Lower leg skin (tissue), 3 donors: ENCODE data around the gene ELOVL5.

Source experiments
- POLR2A ChIP-seq, 2 donors: fragments of 450-650 bp; IDR thresholded peaks; one replicate each; pipeline ENCODE4 v1.6.1; 2016 to 2017; ENCODE audit warnings: antibody characterized with exemption in 2 of 2, mild to moderate bottlenecking in 1 of 2, moderate library complexity in 1 of 2
- TF ChIP-seq, protein P1 (sequence below), 3 donors: fragments of 450-650 bp; IDR thresholded peaks; one replicate each; pipeline ENCODE4 v1.5.1; 2016; ENCODE audit warnings: antibody characterized with exemption in 3 of 3, mild to moderate bottlenecking in 3 of 3, moderate library complexity in 2 of 3

DNA sequence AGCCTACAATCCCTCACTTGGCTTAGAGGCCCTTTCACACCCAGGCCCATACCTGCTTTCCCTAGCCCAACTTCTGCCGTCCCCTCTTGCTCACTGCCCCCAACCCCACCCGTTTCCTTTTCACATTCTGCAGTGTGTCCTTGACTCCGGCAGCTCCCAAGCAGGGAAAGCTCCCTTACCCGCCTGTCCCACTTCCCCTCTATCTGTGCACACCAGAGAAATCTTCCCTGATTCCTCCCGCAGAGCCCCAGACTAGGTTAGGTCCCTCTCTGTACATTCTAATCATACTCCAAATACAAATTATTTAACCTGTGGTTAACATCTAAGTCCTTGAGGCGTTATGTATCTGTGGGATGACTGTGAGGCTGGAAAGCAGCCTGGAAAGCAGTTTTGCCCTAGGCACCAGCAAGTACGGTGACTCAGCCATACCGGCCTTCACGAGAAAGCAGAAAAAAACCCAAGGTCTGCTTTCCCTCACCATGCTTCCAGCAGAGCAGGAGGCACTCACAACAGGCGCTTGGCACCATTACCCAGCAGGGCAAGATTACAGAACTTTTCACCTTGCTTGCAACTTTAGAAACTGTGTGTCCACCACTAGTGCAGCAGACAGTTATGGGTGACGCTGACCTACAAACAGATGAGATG lies 22.3 kb downstream of the ELOVL5 start:
- TF ChIP-seq, protein P1, sequence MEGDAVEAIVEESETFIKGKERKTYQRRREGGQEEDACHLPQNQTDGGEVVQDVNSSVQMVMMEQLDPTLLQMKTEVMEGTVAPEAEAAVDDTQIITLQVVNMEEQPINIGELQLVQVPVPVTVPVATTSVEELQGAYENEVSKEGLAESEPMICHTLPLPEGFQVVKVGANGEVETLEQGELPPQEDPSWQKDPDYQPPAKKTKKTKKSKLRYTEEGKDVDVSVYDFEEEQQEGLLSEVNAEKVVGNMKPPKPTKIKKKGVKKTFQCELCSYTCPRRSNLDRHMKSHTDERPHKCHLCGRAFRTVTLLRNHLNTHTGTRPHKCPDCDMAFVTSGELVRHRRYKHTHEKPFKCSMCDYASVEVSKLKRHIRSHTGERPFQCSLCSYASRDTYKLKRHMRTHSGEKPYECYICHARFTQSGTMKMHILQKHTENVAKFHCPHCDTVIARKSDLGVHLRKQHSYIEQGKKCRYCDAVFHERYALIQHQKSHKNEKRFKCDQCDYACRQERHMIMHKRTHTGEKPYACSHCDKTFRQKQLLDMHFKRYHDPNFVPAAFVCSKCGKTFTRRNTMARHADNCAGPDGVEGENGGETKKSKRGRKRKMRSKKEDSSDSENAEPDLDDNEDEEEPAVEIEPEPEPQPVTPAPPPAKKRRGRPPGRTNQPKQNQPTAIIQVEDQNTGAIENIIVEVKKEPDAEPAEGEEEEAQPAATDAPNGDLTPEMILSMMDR (IDR thresholded peaks at IDR 0.05): no peak
- no peak for TF ChIP-seq POLR2A (IDR thresholded peaks at IDR 0.05)
